Psoas muscle (tissue), 8 donors: ENCODE data around the gene PEX11A. TPM values are rescaled to one million over a fixed set of nuclear protein-coding genes. Genes with fewer than 3 reads are reported as not detected.

Experiments used
- ATAC-seq, 4 donors: fragments of 200-7000 bp; cut with Tn5 transposase; one replicate each; pipeline ENCODE4 v1.9.1; 2020; ENCODE audit warnings: moderate library complexity in 3 of 4, mild to moderate bottlenecking in 2 of 4
- DNase-seq, 2 donors: peaks; one replicate each; pipeline ENCODE4 v3.0.0-alpha.2; 2020
- H3K27ac ChIP-seq: fragments of 200-600 bp; one replicate; pipeline ENCODE4 v1.8.0; 2022
- H3K27me3 ChIP-seq, 3 donors: fragments of 200-600 bp in 1 of 3; one replicate each; pipeline versions ENCODE4 v1.6.1 to v1.8.0; 2013 to 2022; ENCODE audit warnings: low read length in 2 of 3, mild to moderate bottlenecking in 2 of 3, moderate library complexity in 1 of 3; ENCODE audit not compliant: insufficient read depth in 3 of 3
- H3K36me3 ChIP-seq, 2 donors: fragments of 200-600 bp in 1 of 2; one replicate each; pipeline versions ENCODE4 v1.6.1 to v1.8.0; 2013 to 2022; ENCODE audit warnings: low read depth in 1 of 2, mild to moderate bottlenecking in 1 of 2, moderate library complexity in 1 of 2; ENCODE audit not compliant: insufficient read depth in 1 of 2
- H3K4me1 ChIP-seq: fragments of 200-600 bp; one replicate; pipeline ENCODE4 v1.8.0; 2022
- H3K4me3 ChIP-seq: fragments of 200-600 bp; one replicate; pipeline ENCODE4 v1.8.0; 2022; ENCODE audit warnings: mild to moderate bottlenecking
- H3K9me3 ChIP-seq: fragments of 200-600 bp; one replicate; pipeline ENCODE4 v1.8.0; 2022
- WGBS, 3 donors: extraction: QIAGEN DNeasy Blood & Tissue Kit; methylation state at CpG; one replicate each; pipeline versions ENCODE4 v1.1.6 to v1.1.7; 2013; 5-methylcytosine and 5-hydroxymethylcytosine counted together
- intact Hi-C, 2 donors: fragments of 100-400 bp; cut with DNase I; formaldehyde crosslinking; loops; one replicate each; pipeline versions ENCODE4 v1.11.0 to v1.14.2; 2022
- polyA plus RNA-seq, 3 donors: library from polyadenylated mRNA; stranded (reverse); fragments of 200-250 nt; gene quantifications; one replicate each; pipeline ENCODE4 v1.2.3, GENCODE V29; 2013
- total RNA-seq, 4 donors: library from RNA; stranded (reverse); fragmentation: NEBNext Ultra II Directional in 2 of 4; extraction: Animal tissue kit (Norgen Biotek cat#: 25700) in 2 of 4; gene quantifications; one replicate each; pipeline versions ENCODE4 v1.2.1 to v1.2.4, GENCODE V29; 2021 to 2023
- TF ChIP-seq, protein P1 (sequence below): fragments of 200-600 bp; IDR thresholded peaks from one replicate; pipeline ENCODE4 v1.8.0; 2022; ENCODE audit warnings: antibody characterized with exemption
- donor health status: healthy with polysubstance abuse.
- donor health status: DM: no; HTN: no; CAD: no; lungs with moderate emphysema.
- donor health status: Bipolar disorder and iron deficiency.
- donor health status: healthy.
- donor health status: DM: yes; HTN: yes; CAD: no.
- donor health status: DM: no; HTN: no; CAD: no.
- donor health status: DM: no; HTN: no; CAD: no.
- donor health status: DM: yes; HTN: yes; CAD: no.

The PEX11A gene
- total and polyA plus RNA-seq, 7 donors, result 5.5 to 14.2 (median 9.8) TPM

- no peak overlapping the region for H3K27ac ChIP-seq
- TF ChIP-seq, protein P1, sequence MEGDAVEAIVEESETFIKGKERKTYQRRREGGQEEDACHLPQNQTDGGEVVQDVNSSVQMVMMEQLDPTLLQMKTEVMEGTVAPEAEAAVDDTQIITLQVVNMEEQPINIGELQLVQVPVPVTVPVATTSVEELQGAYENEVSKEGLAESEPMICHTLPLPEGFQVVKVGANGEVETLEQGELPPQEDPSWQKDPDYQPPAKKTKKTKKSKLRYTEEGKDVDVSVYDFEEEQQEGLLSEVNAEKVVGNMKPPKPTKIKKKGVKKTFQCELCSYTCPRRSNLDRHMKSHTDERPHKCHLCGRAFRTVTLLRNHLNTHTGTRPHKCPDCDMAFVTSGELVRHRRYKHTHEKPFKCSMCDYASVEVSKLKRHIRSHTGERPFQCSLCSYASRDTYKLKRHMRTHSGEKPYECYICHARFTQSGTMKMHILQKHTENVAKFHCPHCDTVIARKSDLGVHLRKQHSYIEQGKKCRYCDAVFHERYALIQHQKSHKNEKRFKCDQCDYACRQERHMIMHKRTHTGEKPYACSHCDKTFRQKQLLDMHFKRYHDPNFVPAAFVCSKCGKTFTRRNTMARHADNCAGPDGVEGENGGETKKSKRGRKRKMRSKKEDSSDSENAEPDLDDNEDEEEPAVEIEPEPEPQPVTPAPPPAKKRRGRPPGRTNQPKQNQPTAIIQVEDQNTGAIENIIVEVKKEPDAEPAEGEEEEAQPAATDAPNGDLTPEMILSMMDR, result no peak
- intact Hi-C loops, result no loop called here
- H3K4me3 ChIP-seq, result no peak overlapping the region
- peaks cover 13% of the 10 kb centered on the region for H3K4me1 ChIP-seq
- WGBS, 3 donors, result 70 to 81% (median 78%) methylated on average over 11 to 13 of the region's 13 CpGs
- H3K27me3 ChIP-seq, result no peaks in the 10 kb centered on the region
- DNase-seq, result no peak
- no peaks in the 10 kb centered on the region for H3K36me3 ChIP-seq
- peak in 1 of 4 donors; percentile 5 for ATAC-seq
- H3K9me3 ChIP-seq, result no peaks in the 10 kb centered on the region
These were observed 23.5 kb downstream of the PEX11A start for GRCh38 chr15:89666858-89667705.

DNA sequence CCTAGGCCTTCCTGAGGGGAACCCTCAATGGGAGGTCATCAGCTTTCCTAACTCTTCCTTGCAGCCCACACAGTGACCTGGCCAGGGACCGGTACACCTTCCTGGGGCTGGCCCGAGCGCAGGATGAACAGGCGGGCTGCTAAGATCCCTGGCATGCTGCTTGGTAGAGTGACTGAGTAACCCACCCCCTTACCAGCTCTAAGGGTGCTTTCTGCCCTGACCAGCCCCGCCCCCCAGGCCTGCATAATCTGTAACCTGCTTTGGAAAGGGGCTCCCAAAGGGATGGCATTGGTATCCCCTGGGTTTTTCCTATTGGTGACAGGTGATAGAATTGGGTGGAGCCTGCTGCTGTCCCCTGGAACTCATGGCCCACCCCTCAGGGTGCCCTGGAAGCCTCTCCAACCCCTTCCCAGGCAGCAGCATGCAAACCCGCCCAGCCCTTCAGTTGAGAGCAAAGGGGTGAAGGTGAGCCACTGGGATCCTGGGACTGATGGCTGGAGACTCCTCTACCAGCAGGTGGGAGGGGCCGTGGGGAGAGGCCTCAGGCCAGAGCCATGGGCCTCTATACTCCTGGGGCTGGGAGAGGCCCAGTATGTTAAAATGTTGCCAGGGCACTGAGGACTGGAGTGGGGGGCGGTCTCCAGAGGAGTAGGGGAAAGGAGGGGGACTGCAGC is 24.2 kb downstream of the PEX11A start:
- Histone ChIP-seq H3K27ac (peak overlapping the region; percentile 65), H3K36me3 (no peaks in the 10 kb centered on the region), H3K27me3 (no peaks in the 10 kb centered on the region), H3K9me3 (no peaks in the 10 kb centered on the region), H3K4me1 (peaks cover 13% of the 10 kb centered on the region), H3K4me3 (peak overlapping the region; percentile 70)
- DNase-seq (no peak), ATAC-seq (peak in 3 of 4 donors; percentile 5 to 39 (median 22))
- intact Hi-C loops, result no loop called here
- WGBS, 3 donors, result 92 to 97% (median 93%) methylated on average over 8 of the region's 8 CpGs
- TF ChIP-seq, protein P1, result no peak

DNA sequence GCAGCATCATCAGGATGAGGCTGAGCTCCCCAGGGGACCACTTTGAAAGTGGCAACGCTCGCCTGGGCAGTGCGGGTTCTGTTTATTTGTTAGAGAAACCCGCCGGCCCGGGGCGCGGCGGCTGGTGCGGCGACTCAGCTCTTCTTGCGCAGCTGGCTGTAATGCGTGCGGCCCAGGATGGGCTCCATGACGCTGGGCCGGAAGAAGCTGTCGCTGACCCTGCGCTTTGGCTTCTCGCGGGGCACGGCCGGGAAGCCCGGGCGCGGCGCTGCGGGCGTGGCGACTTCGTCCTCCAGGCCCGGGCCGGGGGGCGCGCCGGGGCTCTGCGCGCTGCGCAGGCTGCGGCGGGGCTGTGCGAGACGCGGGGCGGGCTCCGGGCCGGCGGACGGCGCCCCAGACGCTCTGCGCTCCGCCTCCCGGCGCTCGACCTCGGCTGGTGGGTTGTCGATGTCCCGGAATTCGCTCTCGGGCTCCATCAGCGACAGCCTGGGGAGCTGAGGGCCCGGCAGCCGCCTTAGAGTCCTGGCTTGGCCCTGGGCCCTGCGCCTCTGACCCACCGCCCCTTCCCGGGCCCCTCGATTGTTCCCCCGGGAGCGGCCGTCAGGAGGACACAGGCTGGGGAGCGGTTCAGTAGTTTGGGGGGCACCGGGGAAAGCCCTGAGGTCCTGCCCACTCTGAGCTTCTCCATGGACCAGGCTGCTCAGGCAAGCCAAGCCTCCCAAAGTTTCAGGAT is 24.9 kb downstream of the PEX11A start:
- H3K36me3 ChIP-seq, result no peaks in the 10 kb centered on the region
- H3K4me1 ChIP-seq, result peaks cover 13% of the 10 kb centered on the region
- WGBS, 3 donors, result 3 to 12% (median 4%) methylated on average over 36 to 72 of the region's 72 CpGs
- H3K9me3 ChIP-seq, result no peaks in the 10 kb centered on the region
- TF ChIP-seq, protein P1, result no peak
- peak overlapping the region; percentile 70 for H3K4me3 ChIP-seq
- peak overlapping the region; percentile 65 for H3K27ac ChIP-seq
- no peaks in the 10 kb centered on the region for H3K27me3 ChIP-seq
- peak; percentile 74 to 85 for DNase-seq
- peak; percentile 56 to 82 (median 64) for ATAC-seq
- intact Hi-C loops, result no loop called here

GRCh38 chr15:89664441-89665350 is 25.9 kb downstream of the PEX11A start:
- DNase-seq (no peak), ATAC-seq (no peak)
- Histone ChIP-seq H3K27me3 (no peaks in the 10 kb centered on the region), H3K9me3 (no peaks in the 10 kb centered on the region), H3K36me3 (no peaks in the 10 kb centered on the region), H3K4me1 (peaks cover 13% of the 10 kb centered on the region), H3K27ac (peak overlapping the region; percentile 65), H3K4me3 (peak overlapping the region; percentile 70)
- 79 to 85% (median 81%) methylated on average over 13 of the region's 13 CpGs for WGBS, 3 donors
- TF ChIP-seq, protein P1, result no peak
- intact Hi-C loops, result no loop called here
